KOPT-K1 (cell line): ENCODE measurements around the gene DRC7.
"Not testable (repeated sequence)": the region's sequence is repeated elsewhere in the genome, so short reads cannot be mapped to it uniquely, and the experiment has no call there.

ENCODE experiments used
- H3K27ac ChIP-seq: fragments of 200-600 bp; sonication (generic); 2 replicates; pipeline ENCODE4 v1.5.1; 2016; ENCODE audit warnings: antibody characterized with exemption, mild to moderate bottlenecking, low read depth, low read length; ENCODE audit not compliant: poor library complexity, severe bottlenecking
- H3K36me3 ChIP-seq: fragments of 200-600 bp; sonication (generic); 2 replicates; pipeline ENCODE4 v1.5.1; 2017; ENCODE audit warnings: antibody characterized with exemption, mild to moderate bottlenecking, low read length, moderate library complexity; ENCODE audit not compliant: insufficient read depth
- H3K9me3 ChIP-seq: fragments of 200-600 bp; sonication (generic); 2 replicates; pipeline ENCODE4 v1.5.1; 2017; ENCODE audit warnings: antibody characterized with exemption, low read length, mild to moderate bottlenecking; ENCODE audit not compliant: insufficient read depth, poor library complexity, severe bottlenecking

The DRC7 gene

GRCh38 chr16:57735755-57736418 is 41.3 kb downstream of the DRC7 start, which contains the start of gene KATNB1:
Gene KATNB1 (plus strand): TSS chr16:57735770. CDS start chr16:57737244, 1,474 bp downstream.
- H3K27ac ChIP-seq, result peak within 1 kb of the TSS; percentile 82
- H3K9me3 ChIP-seq, result peaks cover 12% of the 10 kb centered on the region
- peaks cover 28% of the 10 kb centered on the region; the same call in 1 of the 2 replicates for H3K36me3 ChIP-seq

- Histone ChIP-seq H3K27ac (peak overlapping the region; percentile 56), H3K9me3 (peaks cover 12% of the 10 kb centered on the region), H3K36me3 (peaks cover 36% of the 10 kb centered on the region; the same call in 1 of the 2 replicates)
These were observed 42.1 kb downstream of the DRC7 start for GRCh38 chr16:57736419-57737351.

- no peaks in the 10 kb centered on the region for H3K9me3 ChIP-seq
- H3K27ac ChIP-seq, result no peak overlapping the region
- peaks cover 57% of the 10 kb centered on the region for H3K36me3 ChIP-seq
These were observed 44.2 kb downstream of the DRC7 start for GRCh38 chr16:57738844-57739243.

- Histone ChIP-seq H3K27ac (no peak overlapping the region), H3K36me3 (peaks cover 67% of the 10 kb centered on the region), H3K9me3 (no peaks in the 10 kb centered on the region)
These were observed 45.3 kb downstream of the DRC7 start for GRCh38 chr16:57739756-57740422.

- Histone ChIP-seq H3K9me3 (no peaks in the 10 kb centered on the region), H3K36me3 (peaks cover 67% of the 10 kb centered on the region), H3K27ac (no peak overlapping the region)
These were observed 45.9 kb downstream of the DRC7 start for GRCh38 chr16:57740423-57741071.

GRCh38 chr16:57741660-57742191 is 47.1 kb downstream of the DRC7 start:
- no peaks in the 10 kb centered on the region for H3K9me3 ChIP-seq
- peaks cover 67% of the 10 kb centered on the region for H3K36me3 ChIP-seq
- no peak overlapping the region for H3K27ac ChIP-seq

GRCh38 chr16:57742543-57742942 is 47.9 kb downstream of the DRC7 start:
- Histone ChIP-seq H3K36me3 (peaks cover 67% of the 10 kb centered on the region), H3K9me3 (no peaks in the 10 kb centered on the region), H3K27ac (no peak overlapping the region)

GRCh38 chr16:57743458-57743857 is 48.9 kb downstream of the DRC7 start:
- no peaks in the 10 kb centered on the region for H3K9me3 ChIP-seq
- no peak overlapping the region for H3K27ac ChIP-seq
- peaks cover 68% of the 10 kb centered on the region for H3K36me3 ChIP-seq

GRCh38 chr16:57743886-57744641 is 49.5 kb downstream of the DRC7 start:
- Histone ChIP-seq H3K9me3 (no peaks in the 10 kb centered on the region), H3K27ac (no peak overlapping the region), H3K36me3 (peaks cover 72% of the 10 kb centered on the region)

GRCh38 chr16:57744642-57744903 is 50.0 kb downstream of the DRC7 start:
- Histone ChIP-seq H3K9me3 (no peaks in the 10 kb centered on the region), H3K27ac (no peak overlapping the region), H3K36me3 (peaks cover 73% of the 10 kb centered on the region)

GRCh38 chr16:57745768-57746167 is 51.2 kb downstream of the DRC7 start:
- no peaks in the 10 kb centered on the region for H3K9me3 ChIP-seq
- peaks cover 63% of the 10 kb centered on the region for H3K36me3 ChIP-seq
- no peak overlapping the region for H3K27ac ChIP-seq

GRCh38 chr16:57746316-57746715 is 51.7 kb downstream of the DRC7 start:
- not testable (repeated sequence) for H3K9me3 ChIP-seq, H3K27ac ChIP-seq
- peaks cover 63% of the 10 kb centered on the region for H3K36me3 ChIP-seq

- no peaks in the 10 kb centered on the region for H3K9me3 ChIP-seq
- H3K27ac ChIP-seq, result no peak overlapping the region
- peaks cover 63% of the 10 kb centered on the region for H3K36me3 ChIP-seq
These were observed 52.5 kb downstream of the DRC7 start for GRCh38 chr16:57747091-57747490.

GRCh38 chr16:57747496-57747895 is 52.9 kb downstream of the DRC7 start:
- H3K27ac ChIP-seq, result no peak overlapping the region
- peaks cover 63% of the 10 kb centered on the region for H3K36me3 ChIP-seq

More at GRCh38 chr16:57747496-57747895, 52.9 kb downstream of the DRC7 start:
- no peaks in the 10 kb centered on the region for H3K9me3 ChIP-seq
